Testis (tissue), 2 donors: ENCODE measurements around the gene GTF3C6.

Experiments used
- POLR2A ChIP-seq: fragments of 450-650 bp; IDR thresholded peaks from one replicate; pipeline ENCODE4 v1.6.1; 2017; ENCODE audit warnings: antibody characterized with exemption, mild to moderate bottlenecking, moderate library complexity
- TF ChIP-seq, protein P1 (sequence below), 3 experiments: fragments of 450-650 bp in 2 of 3; fragments of 200-600 bp in 1 of 3; sonication (generic) in 1 of 3; IDR thresholded peaks; one replicate each; pipeline ENCODE4 v1.5.1; 2016 to 2019; ENCODE audit warnings: antibody characterized with exemption in 3 of 3, mild to moderate bottlenecking in 2 of 3, moderate library complexity in 1 of 3

GRCh38 chr6:110951008-110951407 is 7.5 kb upstream of the GTF3C6 start:
- no peak for TF ChIP-seq POLR2A
- TF ChIP-seq, protein P1, sequence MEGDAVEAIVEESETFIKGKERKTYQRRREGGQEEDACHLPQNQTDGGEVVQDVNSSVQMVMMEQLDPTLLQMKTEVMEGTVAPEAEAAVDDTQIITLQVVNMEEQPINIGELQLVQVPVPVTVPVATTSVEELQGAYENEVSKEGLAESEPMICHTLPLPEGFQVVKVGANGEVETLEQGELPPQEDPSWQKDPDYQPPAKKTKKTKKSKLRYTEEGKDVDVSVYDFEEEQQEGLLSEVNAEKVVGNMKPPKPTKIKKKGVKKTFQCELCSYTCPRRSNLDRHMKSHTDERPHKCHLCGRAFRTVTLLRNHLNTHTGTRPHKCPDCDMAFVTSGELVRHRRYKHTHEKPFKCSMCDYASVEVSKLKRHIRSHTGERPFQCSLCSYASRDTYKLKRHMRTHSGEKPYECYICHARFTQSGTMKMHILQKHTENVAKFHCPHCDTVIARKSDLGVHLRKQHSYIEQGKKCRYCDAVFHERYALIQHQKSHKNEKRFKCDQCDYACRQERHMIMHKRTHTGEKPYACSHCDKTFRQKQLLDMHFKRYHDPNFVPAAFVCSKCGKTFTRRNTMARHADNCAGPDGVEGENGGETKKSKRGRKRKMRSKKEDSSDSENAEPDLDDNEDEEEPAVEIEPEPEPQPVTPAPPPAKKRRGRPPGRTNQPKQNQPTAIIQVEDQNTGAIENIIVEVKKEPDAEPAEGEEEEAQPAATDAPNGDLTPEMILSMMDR (IDR thresholded peaks at IDR 0.05) = no peak
